GM18507 (cell line): ENCODE measurements around the gene LY6G6C.

Experiments
- DNase-seq: peaks from one replicate; pipeline ENCODE4 v3.0.0; 2011; ENCODE audit warnings: low read depth; ENCODE audit not compliant: insufficient read length; ENCODE audit errors: extremely low spot score
- FAIRE-seq: peaks from 2 replicates; lab custom pipeline; 2011; peaks lifted over from hg19 to GRCh38; lab: Jason Lieb, UNC

Gene LY6G6C

DNA sequence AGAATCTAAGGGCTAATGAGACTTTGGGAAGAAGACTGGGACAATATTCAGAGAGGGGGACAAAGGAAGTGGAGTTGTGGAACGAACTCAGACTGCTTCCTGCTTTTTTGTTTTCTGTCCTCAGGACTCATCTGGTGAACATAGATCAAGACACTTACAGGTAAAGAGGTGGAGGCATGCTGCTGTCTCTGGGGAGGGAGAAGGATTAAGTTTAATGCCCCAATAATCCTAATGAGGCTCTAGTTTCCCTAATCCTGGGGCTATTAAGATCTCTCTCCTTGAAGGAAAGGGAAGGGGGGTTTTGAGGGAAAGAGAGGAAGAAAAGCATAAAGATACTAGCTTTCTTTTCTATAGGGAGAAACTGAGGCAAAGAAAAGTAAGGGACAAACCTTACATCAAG, 22.9 kb upstream of the LY6G6C start:
- DNase-seq (no peak), FAIRE-seq (no peak)

DNA sequence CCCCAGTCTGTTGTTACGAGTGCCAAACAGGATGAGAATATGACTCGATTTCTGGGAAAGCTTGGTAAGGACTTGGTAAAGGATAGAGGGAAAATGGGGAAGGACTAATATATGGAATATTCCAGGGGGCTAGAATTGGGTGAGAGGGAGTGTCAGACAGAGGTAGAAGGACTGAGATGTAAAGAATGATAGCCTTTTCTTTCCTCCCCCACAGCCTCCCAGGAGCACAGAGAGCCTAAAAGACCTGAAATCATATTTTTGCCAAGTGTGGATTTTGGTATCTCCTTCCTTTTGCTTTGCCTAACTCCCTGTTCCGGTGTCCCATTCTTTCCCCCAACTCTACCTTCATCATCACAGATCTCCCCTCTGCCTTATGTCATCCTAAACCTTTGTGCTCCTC, 21.3 kb upstream of the LY6G6C start:
- FAIRE-seq (no peak), DNase-seq (no peak)

DNA sequence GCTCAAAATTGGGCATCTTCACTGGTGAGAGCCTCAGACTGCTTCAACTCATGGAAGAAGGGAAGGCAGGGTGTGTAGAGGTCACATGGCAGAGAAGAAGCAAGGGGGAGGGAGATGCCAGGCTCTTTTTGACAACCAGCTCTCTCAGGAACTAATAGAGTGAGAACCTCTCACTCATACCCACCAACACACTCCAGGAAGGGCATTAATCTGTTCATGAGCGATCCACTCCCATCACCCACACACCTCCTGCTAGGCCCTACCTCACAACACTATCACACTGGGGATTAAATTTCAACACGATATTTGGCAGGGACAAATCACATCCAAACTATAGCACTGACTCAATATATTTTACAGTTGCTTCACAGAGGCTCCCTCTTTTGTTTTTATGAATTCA, 20.3 kb upstream of the LY6G6C start:
- FAIRE-seq = no peak
- DNase-seq = no peak

DNA sequence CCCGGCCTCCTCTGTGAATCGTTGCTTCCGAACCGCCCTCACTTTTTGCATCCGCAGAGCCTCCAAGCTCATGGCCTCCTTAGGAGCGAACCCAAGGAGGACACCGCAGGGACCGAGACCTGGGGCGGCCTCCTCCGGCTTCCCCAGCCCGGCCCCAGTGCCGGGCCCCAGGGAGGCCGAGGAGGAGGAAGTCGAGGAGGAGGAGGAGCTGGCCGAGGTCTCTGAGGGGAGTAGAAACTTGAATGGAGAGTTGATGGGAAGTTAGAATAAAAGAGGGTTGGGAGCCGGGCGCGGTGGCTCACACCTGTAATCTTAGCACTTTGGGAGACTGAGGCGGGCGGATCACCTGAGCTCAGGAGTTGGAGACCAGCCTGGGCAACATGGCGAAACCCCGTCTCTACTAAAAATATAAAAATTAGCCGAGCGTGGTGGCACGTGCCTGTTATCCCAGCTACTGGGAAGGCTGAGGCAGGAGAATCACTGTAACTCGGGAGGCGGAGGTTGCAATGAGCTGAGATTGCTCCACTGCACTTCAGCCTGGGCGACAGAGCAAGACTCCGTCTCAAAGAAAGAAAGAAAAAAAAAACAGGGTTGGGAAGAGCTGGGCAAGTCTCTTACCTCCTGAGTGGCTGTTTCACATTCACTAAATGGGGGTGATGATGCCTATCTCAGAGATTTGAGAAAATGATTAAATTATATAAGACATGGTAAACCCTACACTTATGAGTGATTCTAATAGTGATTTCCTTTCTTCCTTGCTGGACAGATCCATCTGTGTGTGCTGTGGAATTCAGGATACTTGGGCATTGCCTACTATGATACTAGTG, 19.1 kb upstream of the LY6G6C start:
- DNase-seq = no peak
- FAIRE-seq = no peak

DNA sequence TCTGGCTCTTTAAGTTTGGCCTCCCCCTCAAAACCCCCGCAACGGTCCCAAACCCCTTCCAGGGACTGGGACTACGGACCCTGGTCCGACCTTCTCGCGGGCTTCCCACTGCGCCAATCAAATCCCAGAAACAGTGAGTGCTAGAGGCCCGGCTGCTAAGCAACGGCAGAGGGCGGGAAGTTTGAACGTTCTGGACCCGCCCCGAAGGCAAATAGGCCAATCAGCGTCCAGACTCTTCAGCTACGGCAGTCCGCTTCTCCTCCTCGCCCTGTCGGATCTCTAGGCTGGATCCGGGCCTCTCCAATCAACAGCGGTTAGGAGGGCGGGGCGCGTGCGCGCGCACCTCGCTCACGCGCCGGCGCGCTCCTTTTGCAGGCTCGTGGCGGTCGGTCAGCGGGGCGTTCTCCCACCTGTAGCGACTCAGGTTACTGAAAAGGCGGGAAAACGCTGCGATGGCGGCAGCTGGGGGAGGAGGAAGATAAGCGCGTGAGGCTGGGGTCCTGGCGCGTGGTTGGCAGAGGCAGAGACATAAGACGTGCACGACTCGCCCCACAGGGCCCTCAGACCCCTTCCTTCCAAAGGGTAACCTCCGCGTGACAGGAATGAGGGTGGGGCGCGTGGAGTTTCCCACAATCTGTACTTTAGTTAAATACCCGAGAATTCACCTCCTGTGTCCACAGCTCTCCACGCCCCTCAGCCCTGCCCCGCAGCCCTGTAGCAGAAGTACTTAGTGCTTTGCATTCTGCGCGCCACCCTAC, 18.3 kb upstream of the LY6G6C start, which contains the start of gene MSH5:
MSH5 (plus strand) TSS at position 367 of the 758 bp plus-strand sequence. CDS start 462 bp downstream, outside the sequence.
- DNase-seq (peak; percentile 81), FAIRE-seq (peak; percentile 96)

DNA sequence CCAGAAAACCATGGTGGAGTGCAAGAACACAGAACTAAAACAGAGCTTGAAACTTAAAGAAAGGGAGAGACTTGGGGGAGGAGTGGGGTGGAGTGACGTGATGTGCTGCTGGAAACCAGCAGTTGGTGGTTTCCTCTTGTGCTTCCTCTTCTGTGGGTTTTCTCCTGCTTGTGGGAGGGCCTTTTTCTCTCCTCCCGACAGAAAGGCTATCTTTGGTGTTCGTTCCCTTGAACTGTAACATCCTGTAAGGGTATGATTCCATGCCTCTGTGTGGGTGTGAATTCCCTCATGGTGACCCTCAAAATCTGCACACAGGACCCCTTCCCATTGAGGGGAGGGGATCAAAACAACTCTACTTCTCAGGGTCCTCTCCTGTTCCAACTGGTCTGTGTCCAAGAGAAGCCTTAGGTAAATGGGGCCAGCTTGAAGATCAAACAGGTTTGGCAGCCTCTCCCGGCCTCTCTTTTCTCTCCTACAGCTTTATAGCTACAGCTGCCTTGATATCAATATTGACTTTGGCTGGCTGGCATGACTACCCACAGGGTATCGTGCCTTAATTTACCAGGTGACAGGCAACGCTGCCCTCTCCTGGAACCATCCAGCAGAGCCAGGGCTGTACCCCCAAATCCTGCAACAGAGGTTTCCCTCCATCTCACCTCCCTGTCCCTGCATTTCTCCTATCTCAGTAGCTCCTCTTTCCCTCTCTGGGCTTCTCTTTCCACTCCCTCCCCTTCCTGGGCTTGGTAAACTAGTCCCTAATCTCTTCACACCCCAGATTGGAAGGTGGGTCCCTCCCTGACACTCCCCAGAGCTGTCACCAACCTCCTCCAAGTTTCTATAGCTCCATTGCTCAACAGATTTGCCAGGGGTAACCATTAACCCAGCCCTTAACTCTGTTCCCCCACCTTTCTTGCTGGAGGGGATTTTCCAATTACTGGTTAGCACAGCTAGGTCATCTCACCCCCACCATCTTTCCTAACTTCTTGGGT, 16.7 kb upstream of the LY6G6C start:
- no peak for DNase-seq
- FAIRE-seq = peak; percentile 96

DNA sequence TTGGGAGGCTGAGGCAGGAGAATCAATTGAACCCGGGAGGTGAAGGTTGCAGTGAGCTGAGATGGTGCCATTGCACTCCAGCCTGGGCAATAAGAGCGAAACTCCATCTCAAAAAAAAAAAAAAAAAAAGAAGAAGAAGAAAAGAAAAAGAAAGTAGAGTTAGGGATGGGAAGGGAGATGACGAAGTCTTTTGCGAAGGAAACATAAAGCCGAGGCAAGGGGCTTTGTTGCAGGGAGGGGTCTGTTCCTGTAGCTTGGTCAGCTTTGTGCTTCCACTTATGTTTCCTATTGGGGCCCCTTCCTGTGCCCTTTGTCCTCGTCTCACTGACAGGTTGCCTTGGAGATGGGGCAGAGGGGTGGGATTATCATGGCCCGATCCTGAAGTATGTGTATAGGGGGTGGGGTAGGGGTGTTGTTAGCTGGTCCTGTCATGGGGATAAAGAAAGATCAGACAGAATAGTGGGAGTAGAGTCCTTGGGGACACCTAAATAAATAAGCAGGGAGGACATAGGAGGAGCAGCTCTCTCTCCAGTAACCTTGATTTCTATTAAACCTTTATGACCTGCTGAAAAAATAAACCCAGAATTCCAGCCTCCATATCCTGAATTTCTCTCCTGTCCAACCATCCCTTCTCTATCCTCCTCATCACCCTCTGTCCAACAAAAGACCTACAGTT, 15.9 kb upstream of the LY6G6C start:
- DNase-seq (no peak), FAIRE-seq (no peak)

DNA sequence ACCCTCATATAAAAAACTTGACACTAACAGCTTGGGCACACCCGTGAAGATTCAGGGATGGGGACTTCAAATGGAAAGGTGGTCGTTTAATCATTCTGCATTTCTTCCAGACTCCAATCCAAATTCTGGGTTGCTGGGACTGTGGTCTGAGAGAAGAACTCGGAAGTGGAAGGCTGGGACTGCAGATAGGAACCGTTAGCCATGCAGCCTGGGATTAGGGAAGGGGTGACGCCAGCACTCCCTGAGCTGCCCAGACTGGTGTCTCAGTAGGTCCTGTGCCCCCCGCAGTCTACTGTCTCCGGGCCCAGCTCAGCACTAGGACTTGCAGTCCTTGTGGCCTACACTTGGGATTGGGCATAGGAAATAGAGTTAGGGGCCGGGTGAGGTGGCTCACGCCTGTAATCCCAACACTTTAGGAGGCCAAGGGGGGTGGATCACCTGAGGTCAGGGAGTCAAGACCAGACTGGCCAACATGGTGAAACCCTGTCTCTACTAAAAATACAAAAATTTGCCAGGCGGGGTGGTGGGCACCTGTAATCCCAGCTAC, 15.3 kb upstream of the LY6G6C start:
- no peak for DNase-seq
- no peak for FAIRE-seq

DNA sequence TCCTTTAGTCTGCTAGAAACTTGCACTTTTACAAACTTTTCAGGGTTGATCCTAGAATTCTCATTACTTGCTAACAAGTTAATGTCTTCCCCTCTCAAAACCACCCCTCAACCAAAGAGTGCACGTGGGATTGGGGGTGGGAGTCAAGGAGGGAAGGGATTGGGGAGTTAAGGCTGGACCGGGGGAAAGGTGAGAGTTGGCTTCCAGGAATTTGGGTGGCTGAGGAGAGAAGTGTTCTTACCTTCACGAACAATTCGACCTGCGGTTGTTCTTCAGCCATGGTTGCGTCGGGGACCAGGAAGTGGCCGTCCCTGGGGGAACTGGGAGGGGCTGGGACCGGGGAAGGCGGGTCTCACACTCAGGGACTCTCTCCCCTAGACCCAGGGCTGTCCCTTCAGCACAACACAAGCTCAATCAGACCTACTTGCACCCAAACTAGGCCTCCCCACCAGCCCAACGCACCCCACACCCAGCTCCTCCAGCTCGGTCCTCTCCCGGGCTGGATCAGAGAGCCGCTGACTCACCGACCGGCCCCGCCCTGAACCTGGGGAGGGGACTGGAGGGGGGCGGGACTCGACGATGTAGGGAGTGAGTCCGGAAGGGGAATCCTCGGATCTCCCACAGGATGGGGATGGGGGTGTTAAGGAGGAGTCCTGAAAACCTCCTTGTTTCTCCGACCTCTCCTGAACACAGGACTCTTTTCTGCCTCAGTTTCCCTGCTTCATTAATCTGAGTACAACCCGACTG, 14.6 kb upstream of the LY6G6C start, which contains the start of gene CLIC1:
CLIC1 (minus strand) TSS at position 510 of the 747 bp plus-strand sequence; CDS start at position 280, 230 bp downstream.
- peak; percentile 91 for FAIRE-seq
- no peak for DNase-seq

DNA sequence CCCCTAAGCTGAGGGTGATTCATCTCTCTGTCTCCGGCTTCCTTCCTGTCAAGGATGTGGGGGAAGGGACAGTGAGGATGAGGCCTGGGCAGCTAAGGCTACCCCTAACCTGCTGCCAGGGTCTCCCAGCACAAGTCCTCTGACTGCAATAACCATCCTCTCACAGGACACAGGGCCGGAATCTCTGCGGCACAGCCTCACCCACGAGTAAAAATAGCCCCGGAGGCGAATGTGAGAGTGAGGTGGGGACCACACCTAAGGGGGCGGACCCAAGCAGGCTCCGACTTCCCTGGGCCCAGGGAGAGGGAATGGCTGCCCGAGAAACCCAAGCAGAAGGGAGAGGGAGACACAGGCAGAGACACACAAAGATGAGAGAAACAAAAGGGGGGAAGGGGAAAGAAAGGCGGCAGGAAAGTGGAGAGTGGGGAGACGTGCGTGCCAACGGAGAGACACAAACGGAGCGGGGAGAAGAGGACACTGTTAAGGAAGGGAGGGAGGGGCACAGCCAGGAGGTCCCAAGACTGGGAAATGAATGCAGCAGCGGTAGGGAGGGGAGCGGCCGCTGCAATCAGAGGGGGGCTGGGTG, 13.4 kb upstream of the LY6G6C start:
- peak; percentile 82 for FAIRE-seq
- DNase-seq = no peak

DNA sequence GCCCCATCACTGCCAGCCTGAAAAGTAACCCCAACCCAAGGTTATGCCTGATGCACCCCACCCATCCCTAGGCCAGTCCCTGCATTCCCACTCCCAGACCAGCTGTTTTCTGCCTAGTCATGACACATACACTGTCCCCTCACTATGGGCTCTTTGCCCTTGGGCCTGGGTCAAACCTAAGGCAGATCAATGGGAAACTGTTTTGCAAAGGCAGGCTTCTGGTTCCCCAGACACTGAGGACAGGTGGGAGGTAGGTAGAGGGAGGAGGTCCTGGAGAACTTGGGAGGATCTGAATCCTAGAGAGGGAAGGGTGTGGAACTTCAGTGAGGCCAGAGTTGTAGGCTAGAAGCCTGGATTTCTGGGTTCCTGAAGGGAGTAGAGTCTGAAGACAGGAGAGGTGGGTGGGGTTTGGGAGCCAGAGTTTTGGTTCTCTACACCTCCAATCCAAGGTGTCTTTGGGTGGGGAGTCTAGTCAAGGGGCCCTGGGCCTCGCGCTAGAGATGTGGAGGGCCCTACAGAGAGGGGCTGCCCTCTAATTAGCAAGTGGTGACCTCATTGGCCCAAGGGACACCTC, 12.8 kb upstream of the LY6G6C start:
- no peak for FAIRE-seq

DNA sequence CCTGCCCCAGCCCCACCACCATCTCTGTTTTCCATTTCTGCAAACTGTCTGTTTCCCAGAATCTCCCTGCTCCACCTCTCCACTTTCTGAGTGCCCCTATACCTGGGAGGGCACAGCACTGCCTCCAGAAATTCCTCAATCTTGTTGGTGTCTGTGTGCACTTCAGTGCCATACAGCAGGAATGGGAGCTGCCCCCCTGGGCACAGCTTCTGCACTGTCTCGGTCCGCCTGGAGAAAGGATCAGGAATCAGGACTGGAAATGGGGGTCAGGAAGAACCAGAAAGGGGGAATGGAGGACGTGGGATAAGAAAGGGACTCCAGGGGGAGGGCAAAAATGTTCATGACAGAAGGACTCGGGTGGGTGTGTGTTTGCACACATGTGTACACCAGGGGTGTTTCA, 12.2 kb upstream of the LY6G6C start:
- no peak for DNase-seq
- FAIRE-seq = no peak

More for the DNA sequence above, 12.8 kb upstream of the LY6G6C start:
- DNase-seq = no peak

DNA sequence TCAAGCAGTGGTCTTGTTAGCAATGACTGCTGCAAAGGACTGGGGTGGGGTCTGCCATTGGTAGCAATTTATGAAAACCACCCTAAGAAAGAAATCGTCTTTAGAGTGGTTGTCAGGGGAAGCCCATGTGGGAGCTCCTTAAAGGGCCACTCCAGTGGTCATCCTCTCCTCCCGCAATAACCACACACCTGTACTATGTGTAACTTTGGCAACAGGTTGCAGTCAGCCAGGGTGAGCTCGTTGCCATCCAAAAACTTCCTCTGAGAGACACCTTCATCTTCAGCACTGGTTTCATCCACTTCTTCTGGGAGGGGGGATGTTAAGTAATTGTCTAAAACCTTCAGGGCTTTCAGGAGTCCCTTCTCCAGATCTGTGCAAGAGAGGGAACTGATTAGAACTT, 10.5 kb upstream of the LY6G6C start:
- no peak for FAIRE-seq
- DNase-seq = no peak

DNA sequence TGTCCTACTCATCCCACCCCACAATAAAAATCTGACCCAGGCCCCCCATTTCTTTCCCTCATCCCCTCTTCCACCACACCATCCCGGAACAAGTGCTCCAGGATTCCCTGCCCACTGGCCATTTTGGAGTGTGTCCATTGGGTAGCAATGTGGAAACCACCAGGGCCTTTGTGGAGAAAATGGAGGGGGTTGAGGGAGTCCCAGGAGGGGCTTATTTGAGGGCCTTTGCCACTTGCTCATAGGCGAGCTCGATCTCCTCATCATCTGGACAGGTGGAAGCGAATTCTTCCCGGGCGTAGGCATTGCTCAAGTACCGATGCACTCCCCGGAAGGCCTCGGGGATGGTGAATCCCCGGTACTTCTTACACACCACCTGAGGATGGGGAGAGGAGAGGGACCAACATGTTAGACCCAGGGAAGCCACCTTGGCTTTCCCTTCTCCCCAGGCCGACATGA, 9.1 kb upstream of the LY6G6C start:
- no peak for FAIRE-seq
- DNase-seq = no peak

DNA sequence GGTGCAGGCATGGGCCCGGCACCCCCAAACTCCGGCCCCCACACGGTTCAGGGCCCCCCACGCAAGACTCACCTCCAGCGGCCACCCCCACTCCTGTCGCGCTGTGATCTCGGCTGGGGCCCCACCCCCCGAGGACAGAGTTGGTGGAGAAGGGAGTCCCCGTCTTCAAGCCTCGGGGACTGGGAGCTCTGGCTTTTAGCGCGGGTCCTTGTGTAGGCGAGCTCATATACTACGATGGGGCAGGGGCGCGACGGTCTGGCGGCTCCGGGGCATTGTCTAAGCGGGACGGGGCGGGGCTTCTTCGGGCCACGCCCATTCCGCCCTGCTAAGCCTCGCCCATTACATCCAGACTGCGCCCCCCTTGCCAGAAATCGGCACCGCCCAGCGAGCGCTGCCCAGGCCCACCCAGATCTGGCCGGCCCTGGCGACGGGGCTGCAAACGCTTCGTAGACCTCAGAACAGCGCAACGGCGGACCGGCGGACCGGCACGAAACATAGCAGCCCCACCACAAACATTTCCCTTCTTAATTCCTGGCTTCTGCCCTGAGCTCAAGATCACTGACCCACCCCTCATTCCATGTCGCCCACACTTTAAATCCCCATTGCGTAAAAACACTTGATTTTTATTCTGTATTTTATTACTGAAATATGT, 8.6 kb upstream of the LY6G6C start:
- DNase-seq (no peak), FAIRE-seq (peak; percentile 21)

DNA sequence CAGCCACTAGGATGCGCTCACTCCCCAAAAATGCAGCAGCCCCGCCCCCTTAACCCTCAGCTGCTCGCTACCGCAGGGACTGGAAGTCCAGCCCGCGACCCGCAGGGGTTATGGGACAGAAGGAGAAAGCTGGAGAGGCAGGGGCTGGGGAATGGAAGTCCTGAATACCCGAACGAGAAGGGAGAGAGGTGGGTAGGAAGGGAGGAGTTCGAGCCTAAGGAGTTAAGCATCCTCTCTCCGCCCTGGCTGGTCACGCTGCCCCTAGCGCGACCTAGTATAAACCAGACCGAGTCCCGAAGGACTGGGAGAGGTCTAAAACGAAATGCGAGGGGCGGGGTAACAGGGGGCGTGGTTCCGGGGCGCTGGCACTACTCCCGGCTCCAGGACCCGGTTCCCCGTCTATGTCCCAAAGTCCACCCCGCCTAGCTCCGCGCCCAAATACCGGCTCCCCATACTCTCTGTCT, 8.0 kb upstream of the LY6G6C start:
- FAIRE-seq (peak; percentile 73), DNase-seq (no peak)
